HUES48 (cell line): ENCODE measurements around the gene MEGF10.

Experiments used
- H3K27ac ChIP-seq: one replicate; pipeline ENCODE4 v1.7.0; 2013; ENCODE audit warnings: low read depth, low read length, inconsistent platforms
- H3K27me3 ChIP-seq: 2 replicates; pipeline ENCODE4 v1.6.1; 2013; ENCODE audit warnings: mild to moderate bottlenecking, low read length; ENCODE audit not compliant: control insufficient read depth, insufficient read depth
- H3K36me3 ChIP-seq: 2 replicates; pipeline ENCODE4 v1.6.1; 2013; ENCODE audit warnings: low read length; ENCODE audit not compliant: control insufficient read depth, insufficient read depth
- H3K4me1 ChIP-seq: 2 replicates; pipeline ENCODE4 v1.6.1; 2013; ENCODE audit warnings: mild to moderate bottlenecking, low read length; ENCODE audit not compliant: control insufficient read depth, insufficient read depth
- H3K4me3 ChIP-seq: 2 replicates; pipeline ENCODE4 v1.5.1; 2013; ENCODE audit warnings: mild to moderate bottlenecking, low read depth, low read length
- H3K9ac ChIP-seq: 2 replicates; pipeline ENCODE4 v1.6.1; 2013; ENCODE audit warnings: mild to moderate bottlenecking, low read depth, low read length, moderate library complexity
- H3K9me3 ChIP-seq: 2 replicates; pipeline ENCODE4 v1.6.1; 2013; ENCODE audit warnings: low read length; ENCODE audit not compliant: control insufficient read depth, insufficient read depth

The MEGF10 gene

DNA sequence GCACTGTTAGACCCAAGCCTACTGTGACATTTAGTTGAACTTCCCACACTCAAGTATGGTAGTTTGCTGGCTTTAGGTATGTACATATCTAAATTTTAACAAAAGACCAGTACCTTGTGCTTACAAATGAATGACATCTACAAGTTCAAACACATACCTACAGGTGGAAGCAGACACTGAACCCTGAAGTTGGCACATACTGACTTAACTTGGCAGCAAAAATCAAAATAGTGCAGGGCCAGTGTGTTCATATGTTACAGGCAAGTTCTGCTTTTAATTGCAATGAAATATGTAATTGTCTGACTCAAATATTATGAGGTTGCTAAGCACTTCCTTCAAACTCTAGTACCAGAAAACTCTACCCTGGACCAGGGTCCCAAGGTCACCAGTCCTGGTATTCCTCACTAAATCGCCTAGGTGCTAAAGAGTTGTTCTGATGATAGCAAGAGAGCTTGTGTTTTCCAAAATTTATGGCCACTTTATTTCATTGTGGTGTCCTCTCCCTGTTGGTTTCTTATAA lies 77.4 kb downstream of the MEGF10 start:
- Histone ChIP-seq H3K9me3 (no peaks in the 10 kb centered on the region), H3K36me3 (0 out of 2 replicates have a peak, but pooled peaks cover 3% of the 10 kb centered on the region), H3K9ac (no peak overlapping the region), H3K27ac (no peak overlapping the region), H3K27me3 (no peaks in the 10 kb centered on the region), H3K4me1 (peaks cover 6% of the 10 kb centered on the region; the same call in 1 of the 2 replicates), H3K4me3 (no peak overlapping the region)

DNA sequence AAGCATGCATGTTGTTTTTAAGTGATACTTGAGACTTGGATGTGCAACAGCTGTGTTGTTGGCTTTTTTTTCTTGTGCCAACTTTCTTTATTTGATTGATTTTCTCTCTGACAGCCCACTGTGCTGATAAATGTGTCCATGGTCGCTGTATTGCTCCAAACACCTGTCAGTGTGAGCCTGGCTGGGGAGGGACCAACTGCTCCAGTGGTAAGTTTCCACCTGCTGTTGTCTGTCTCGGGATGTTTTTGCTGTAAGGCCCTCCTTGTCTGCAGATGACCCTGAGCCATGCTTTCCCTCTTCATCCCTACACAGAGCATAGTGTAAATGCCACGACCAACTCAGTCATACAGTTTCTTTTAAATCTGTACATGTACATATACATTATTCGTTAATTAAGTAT lies 79.2 kb downstream of the MEGF10 start:
- H3K9ac ChIP-seq = no peak overlapping the region
- H3K4me3 ChIP-seq = no peak overlapping the region
- H3K27ac ChIP-seq = no peak overlapping the region
- H3K9me3 ChIP-seq = no peaks in the 10 kb centered on the region
- H3K4me1 ChIP-seq = peaks cover 6% of the 10 kb centered on the region; the same call in 1 of the 2 replicates
- 0 out of 2 replicates have a peak, but pooled peaks cover 3% of the 10 kb centered on the region for H3K36me3 ChIP-seq
- no peaks in the 10 kb centered on the region for H3K27me3 ChIP-seq

DNA sequence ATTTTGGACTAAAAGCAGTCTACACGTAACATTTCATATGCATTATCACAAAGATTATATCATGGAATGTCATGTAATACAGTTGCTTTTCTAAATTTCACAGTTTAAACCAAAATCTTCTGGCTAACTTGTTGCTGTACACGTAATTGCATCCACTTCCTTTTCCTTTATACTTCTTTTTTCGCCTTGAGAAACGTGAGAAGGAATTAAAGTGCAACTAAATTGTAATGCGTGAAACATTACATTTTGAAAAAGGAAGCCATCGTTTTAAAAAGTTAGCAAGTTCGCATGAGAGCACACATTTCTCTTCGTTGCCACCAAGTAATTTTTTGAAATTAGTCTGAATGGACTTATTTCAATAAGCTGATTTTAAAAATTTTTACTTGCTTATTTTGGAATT lies 80.0 kb downstream of the MEGF10 start:
- Histone ChIP-seq H3K4me3 (no peak overlapping the region), H3K27ac (no peak overlapping the region), H3K4me1 (peaks cover 6% of the 10 kb centered on the region; the same call in 1 of the 2 replicates), H3K9ac (no peak overlapping the region), H3K27me3 (no peaks in the 10 kb centered on the region), H3K9me3 (no peaks in the 10 kb centered on the region), H3K36me3 (peaks cover 4% of the 10 kb centered on the region; the same call in 1 of the 2 replicates)

DNA sequence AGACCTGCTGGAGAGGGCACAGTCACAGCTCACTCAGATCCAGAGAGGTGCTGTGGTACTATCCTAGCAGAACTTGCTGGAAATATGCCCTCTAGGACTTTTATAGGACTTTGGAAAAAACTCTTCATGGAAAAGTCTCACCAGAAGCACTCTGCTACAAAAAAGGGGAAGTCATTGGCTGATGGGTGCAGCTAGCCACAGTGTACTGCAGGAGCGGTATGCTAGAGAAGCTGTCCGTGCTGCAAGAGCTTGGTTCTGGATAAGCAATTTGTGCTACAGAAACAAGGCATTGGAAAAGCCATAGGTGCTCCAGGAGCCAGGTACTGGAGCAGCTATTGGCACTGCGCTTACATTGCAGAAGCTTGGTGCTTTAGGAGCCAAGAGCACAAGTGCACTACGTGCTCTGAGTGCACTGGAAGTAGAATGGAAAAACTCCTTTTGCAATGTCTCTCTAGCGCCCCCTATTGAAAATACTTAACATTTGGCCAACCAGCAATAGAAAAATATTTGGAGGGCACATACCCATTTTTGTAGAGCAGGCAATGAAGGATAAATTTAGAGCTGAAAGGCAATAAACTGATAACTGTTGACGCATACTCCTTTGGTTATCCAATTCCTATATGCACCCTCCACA lies 83.4 kb downstream of the MEGF10 start:
- Histone ChIP-seq H3K27ac (no peak overlapping the region), H3K36me3 (peaks cover 12% of the 10 kb centered on the region), H3K4me3 (no peak overlapping the region), H3K4me1 (no peaks in the 10 kb centered on the region), H3K9me3 (no peaks in the 10 kb centered on the region), H3K27me3 (no peaks in the 10 kb centered on the region), H3K9ac (no peak overlapping the region)

DNA sequence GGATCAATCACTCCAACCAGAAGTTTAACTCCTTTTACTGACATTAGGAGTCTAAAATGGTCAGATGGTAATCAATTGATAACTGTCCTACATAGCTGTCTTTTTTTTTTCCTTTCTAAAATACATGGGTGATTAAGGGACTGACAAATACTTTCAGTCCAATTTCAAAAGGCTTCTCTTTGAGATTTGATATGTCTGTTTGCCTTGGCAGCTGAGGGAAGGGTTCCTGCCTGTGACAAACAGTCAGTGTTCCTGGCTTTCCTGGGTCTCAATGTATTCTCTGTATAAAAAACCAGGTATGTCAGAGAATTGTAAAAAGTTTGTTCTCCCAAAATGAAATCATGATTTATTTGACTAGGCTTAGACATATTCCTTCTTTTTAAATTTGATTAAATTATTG lies 84.5 kb downstream of the MEGF10 start:
- no peaks in the 10 kb centered on the region for H3K9me3 ChIP-seq

DNA sequence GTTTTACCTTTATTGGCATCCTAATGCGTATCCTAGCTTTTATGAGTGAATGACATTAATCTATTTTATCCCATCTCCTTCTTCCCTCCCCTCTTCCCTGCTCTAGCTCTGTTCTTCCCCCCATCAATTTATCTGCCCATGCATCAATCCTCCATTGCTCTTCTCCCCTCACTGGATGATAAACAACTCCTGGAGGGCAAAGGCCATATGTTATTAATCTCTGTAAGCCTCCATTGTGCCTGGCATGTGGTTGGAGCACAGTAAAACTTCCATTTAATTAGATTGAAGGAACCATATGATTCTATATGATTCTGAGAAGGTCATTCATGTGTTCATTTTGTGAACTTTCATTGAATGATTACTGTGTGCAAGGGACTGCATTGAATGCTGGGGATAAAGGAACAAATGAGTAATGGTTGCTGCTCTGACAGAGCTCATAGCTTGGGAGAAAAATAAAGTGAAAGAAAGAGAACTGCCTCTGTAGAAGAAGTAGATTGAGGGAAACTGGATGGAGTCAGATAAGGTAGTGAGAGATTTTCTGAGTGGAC lies 85.0 kb downstream of the MEGF10 start:
- no peak overlapping the region for H3K4me3 ChIP-seq
- H3K9ac ChIP-seq = no peak overlapping the region
- no peaks in the 10 kb centered on the region for H3K27me3 ChIP-seq
- H3K4me1 ChIP-seq = no peaks in the 10 kb centered on the region
- H3K9me3 ChIP-seq = no peaks in the 10 kb centered on the region
- no peak overlapping the region for H3K27ac ChIP-seq
- peaks cover 9% of the 10 kb centered on the region for H3K36me3 ChIP-seq

More for the DNA sequence above, 84.5 kb downstream of the MEGF10 start:
- H3K9ac ChIP-seq = no peak overlapping the region
- H3K4me1 ChIP-seq = no peaks in the 10 kb centered on the region
- H3K36me3 ChIP-seq = peaks cover 9% of the 10 kb centered on the region
- H3K27ac ChIP-seq = no peak overlapping the region
- H3K27me3 ChIP-seq = no peaks in the 10 kb centered on the region
- no peak overlapping the region for H3K4me3 ChIP-seq

DNA sequence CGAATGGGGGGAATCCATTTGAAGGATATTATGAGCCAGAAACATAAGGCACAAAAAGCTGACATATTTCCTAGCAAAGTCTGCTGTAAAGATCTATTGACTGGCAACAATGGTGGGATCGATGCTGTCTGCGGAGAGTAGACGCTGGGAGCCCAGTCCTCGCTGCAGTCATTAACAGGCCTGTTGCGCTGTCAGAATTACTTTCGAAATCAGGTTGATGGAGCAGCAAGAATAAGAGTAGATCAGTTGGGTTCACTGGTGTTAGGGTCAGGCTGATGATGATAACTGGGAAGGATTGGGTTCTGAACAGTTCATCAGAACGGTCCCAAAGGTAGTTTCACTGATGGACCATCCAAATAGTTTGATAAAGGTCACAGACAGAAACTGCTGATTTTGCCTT lies 87.1 kb downstream of the MEGF10 start:
- H3K9me3 ChIP-seq = no peaks in the 10 kb centered on the region
- no peak overlapping the region for H3K27ac ChIP-seq
- H3K27me3 ChIP-seq = no peaks in the 10 kb centered on the region
- H3K36me3 ChIP-seq = peaks cover 9% of the 10 kb centered on the region
- no peaks in the 10 kb centered on the region for H3K4me1 ChIP-seq
- no peak overlapping the region for H3K9ac ChIP-seq
- H3K4me3 ChIP-seq = no peak overlapping the region

DNA sequence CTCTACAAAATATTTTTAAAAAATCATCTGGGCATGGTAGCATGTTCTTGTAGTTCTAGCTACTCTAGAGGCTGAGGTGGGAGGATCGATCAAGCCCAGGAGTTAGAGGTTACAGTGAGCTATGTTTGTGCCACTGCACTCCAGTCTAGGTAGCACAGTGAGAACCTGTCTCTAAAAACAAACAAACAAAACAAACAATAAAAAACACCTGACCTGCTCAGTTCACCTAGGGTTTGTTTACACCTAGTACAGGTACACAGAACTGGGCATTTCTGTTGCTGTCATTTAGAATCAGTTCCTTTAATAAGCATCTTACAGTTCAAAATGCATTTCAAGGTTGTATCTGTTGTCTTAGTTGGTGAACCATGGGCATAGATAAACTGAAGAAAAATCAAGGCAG lies 95.3 kb downstream of the MEGF10 start:
- Histone ChIP-seq H3K4me1 (no peaks in the 10 kb centered on the region), H3K27me3 (no peaks in the 10 kb centered on the region), H3K4me3 (no peak overlapping the region), H3K36me3 (peaks cover 6% of the 10 kb centered on the region; the same call in 1 of the 2 replicates), H3K27ac (no peak overlapping the region), H3K9ac (no peak overlapping the region), H3K9me3 (no peaks in the 10 kb centered on the region)

DNA sequence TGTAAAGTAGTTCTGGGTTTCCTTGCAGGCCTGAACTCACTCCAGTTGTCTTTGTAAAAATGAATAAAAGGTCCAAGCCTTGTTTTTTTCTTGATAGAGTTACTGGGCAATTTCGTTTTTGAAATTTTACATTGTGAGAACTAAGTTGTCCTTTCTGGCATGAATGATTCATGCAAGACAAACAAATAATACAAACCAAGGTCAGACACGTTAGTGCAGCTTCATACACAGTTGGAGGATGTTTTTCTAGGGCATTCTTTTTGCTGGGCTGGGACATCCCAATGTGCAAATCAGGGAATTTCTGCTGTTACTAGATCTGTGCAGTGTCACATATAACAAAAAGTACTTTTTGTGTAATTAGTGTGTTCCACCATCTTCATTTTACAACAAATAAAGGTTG lies 96.0 kb downstream of the MEGF10 start:
- Histone ChIP-seq H3K9me3 (no peaks in the 10 kb centered on the region), H3K36me3 (peaks cover 8% of the 10 kb centered on the region; the same call in 1 of the 2 replicates), H3K9ac (no peak overlapping the region), H3K27me3 (no peaks in the 10 kb centered on the region), H3K27ac (no peak overlapping the region), H3K4me3 (no peak overlapping the region), H3K4me1 (no peaks in the 10 kb centered on the region)

DNA sequence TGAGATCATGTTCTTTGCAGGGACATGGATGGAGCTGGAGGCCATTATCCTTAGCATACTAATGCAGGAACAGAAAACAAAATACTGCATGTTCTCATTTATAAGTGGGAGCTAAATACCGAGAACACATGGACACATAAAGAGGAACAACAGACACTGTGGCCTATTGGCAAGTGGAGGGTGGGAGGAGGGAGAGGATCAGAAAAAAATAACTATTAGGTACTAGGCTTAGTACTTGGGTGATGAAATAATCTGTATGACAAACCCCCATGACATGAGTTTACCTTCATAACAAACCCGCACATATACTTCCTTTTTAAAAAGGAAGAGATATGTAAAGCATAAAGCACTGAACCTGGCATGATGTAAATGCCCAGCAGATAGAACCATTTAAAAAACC lies 99.0 kb downstream of the MEGF10 start:
- H3K4me1 ChIP-seq = no peaks in the 10 kb centered on the region

DNA sequence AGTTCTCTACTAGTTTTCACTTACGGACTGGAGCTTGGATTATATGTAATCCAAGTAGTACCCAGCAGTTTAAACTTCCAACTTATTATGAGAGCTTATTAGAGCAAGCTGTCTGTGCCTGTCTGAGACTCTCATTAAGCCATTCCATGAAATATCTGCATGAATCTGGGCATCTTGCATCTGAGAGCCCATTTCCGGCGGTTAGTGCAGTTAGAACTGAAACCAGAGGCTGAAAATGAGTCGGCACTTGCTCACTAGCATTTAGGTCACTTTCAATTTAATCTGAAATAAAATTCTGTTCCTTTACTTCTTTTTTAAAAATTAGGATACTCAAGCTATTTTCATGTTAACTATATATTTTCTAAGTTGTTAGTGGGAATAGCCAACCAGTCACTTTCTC lies 102.2 kb downstream of the MEGF10 start:
- peaks cover 4% of the 10 kb centered on the region; the same call in 1 of the 2 replicates for H3K36me3 ChIP-seq
- no peaks in the 10 kb centered on the region for H3K27me3 ChIP-seq
- no peak overlapping the region for H3K9ac ChIP-seq
- H3K4me3 ChIP-seq = no peak overlapping the region
- no peaks in the 10 kb centered on the region for H3K4me1 ChIP-seq
- H3K9me3 ChIP-seq = no peaks in the 10 kb centered on the region
- H3K27ac ChIP-seq = no peak overlapping the region

More for the DNA sequence above, 99.0 kb downstream of the MEGF10 start:
- Histone ChIP-seq H3K4me3 (no peak overlapping the region), H3K27ac (no peak overlapping the region), H3K36me3 (peaks cover 10% of the 10 kb centered on the region; the same call in 1 of the 2 replicates), H3K9ac (no peak overlapping the region), H3K27me3 (no peaks in the 10 kb centered on the region), H3K9me3 (no peaks in the 10 kb centered on the region)
